Psoas muscle (tissue), 8 donors: ENCODE data around the gene GRID1. TPM values are rescaled to one million over a fixed set of nuclear protein-coding genes. Genes with fewer than 3 reads are reported as not detected.

Experiments
- ATAC-seq, 4 donors: fragments of 200-7000 bp; cut with Tn5 transposase; one replicate each; pipeline ENCODE4 v1.9.1; 2020; ENCODE audit warnings: moderate library complexity in 3 of 4, mild to moderate bottlenecking in 2 of 4
- DNase-seq, 2 donors: peaks; one replicate each; pipeline ENCODE4 v3.0.0-alpha.2; 2020
- H3K27ac ChIP-seq: fragments of 200-600 bp; one replicate; pipeline ENCODE4 v1.8.0; 2022
- H3K27me3 ChIP-seq, 3 donors: fragments of 200-600 bp in 1 of 3; one replicate each; pipeline versions ENCODE4 v1.6.1 to v1.8.0; 2013 to 2022; ENCODE audit warnings: low read length in 2 of 3, mild to moderate bottlenecking in 2 of 3, moderate library complexity in 1 of 3; ENCODE audit not compliant: insufficient read depth in 3 of 3
- H3K36me3 ChIP-seq, 2 donors: fragments of 200-600 bp in 1 of 2; one replicate each; pipeline versions ENCODE4 v1.6.1 to v1.8.0; 2013 to 2022; ENCODE audit warnings: low read depth in 1 of 2, mild to moderate bottlenecking in 1 of 2, moderate library complexity in 1 of 2; ENCODE audit not compliant: insufficient read depth in 1 of 2
- H3K4me1 ChIP-seq: fragments of 200-600 bp; one replicate; pipeline ENCODE4 v1.8.0; 2022
- H3K4me3 ChIP-seq: fragments of 200-600 bp; one replicate; pipeline ENCODE4 v1.8.0; 2022; ENCODE audit warnings: mild to moderate bottlenecking
- H3K9me3 ChIP-seq: fragments of 200-600 bp; one replicate; pipeline ENCODE4 v1.8.0; 2022
- CTCF ChIP-seq: fragments of 200-600 bp; IDR thresholded peaks from one replicate; pipeline ENCODE4 v1.8.0; 2022; ENCODE audit warnings: antibody characterized with exemption
- WGBS, 3 donors: extraction: QIAGEN DNeasy Blood & Tissue Kit; methylation state at CpG; one replicate each; pipeline versions ENCODE4 v1.1.6 to v1.1.7; 2013; 5-methylcytosine and 5-hydroxymethylcytosine counted together
- intact Hi-C, 2 donors: fragments of 100-400 bp; cut with DNase I; formaldehyde crosslinking; loops; one replicate each; pipeline versions ENCODE4 v1.11.0 to v1.14.2; 2022
- polyA plus RNA-seq, 3 donors: library from polyadenylated mRNA; stranded (reverse); fragments of 200-250 nt; gene quantifications; one replicate each; pipeline ENCODE4 v1.2.3, GENCODE V29; 2013
- total RNA-seq, 4 donors: library from RNA; stranded (reverse); fragmentation: NEBNext Ultra II Directional in 2 of 4; extraction: Animal tissue kit (Norgen Biotek cat#: 25700) in 2 of 4; gene quantifications; one replicate each; pipeline versions ENCODE4 v1.2.1 to v1.2.4, GENCODE V29; 2021 to 2023
- donor health status: healthy with polysubstance abuse.
- donor health status: DM: no; HTN: no; CAD: no; lungs with moderate emphysema.
- donor health status: Bipolar disorder and iron deficiency.
- donor health status: healthy.
- donor health status: DM: yes; HTN: yes; CAD: no.
- donor health status: DM: no; HTN: no; CAD: no.
- donor health status: DM: no; HTN: no; CAD: no.
- donor health status: DM: yes; HTN: yes; CAD: no.

The GRID1 gene
- total and polyA plus RNA-seq, 7 donors, result 0.17 to 0.56 (median 0.24) TPM

GRCh38 chr10:86344714-86345161, 21.9 kb downstream of the GRID1 start:
- no peak for ATAC-seq
- TF ChIP-seq CTCF, result no peak
- 43 to 45% (median 44%) methylated on average over 6 of the region's 6 CpGs for WGBS, 3 donors

DNA sequence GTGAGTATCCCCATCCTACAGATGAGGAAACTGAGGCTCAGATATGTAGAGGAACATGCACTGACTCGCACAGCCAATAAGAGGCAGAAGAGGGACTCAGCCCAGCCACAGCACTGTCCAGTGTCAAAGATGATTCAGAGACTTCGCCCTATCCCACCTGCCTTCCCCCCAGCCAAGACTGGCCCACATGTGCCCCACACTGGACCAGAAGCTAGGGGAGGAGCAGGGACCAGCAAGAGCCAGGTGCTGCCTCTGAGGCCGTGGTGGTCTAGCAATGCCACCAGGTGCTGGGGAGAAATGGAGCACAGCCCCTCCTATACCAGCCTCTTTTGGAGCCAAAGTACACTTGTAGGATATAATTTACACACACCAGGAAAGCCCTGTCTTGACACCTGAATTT, 22.3 kb downstream of the GRID1 start:
- Histone ChIP-seq H3K4me3 (no peak overlapping the region), H3K27me3 (peaks cover 0 to 9% (median 3%) of the 10 kb centered on the region in 3 donors), H3K36me3 (no peaks in the 10 kb centered on the region), H3K27ac (no peak overlapping the region), H3K4me1 (no peaks in the 10 kb centered on the region), H3K9me3 (no peaks in the 10 kb centered on the region)
- DNase-seq (no peak), ATAC-seq (no peak)
- TF ChIP-seq CTCF, result no peak
- 76 to 95% (median 85%) methylated on average over 3 of the region's 3 CpGs for WGBS, 3 donors
- intact Hi-C loops, result no loop called here

More at GRCh38 chr10:86344714-86345161, 21.9 kb downstream of the GRID1 start:
- DNase-seq, result no peak
- Histone ChIP-seq H3K27ac (no peak overlapping the region), H3K4me3 (no peak overlapping the region), H3K36me3 (no peaks in the 10 kb centered on the region), H3K9me3 (no peaks in the 10 kb centered on the region), H3K4me1 (no peaks in the 10 kb centered on the region), H3K27me3 (peaks cover 0 to 9% (median 3%) of the 10 kb centered on the region in 3 donors)
- intact Hi-C loops, result no loop called here

- no peak for DNase-seq
- Histone ChIP-seq H3K36me3 (no peaks in the 10 kb centered on the region), H3K27ac (no peak overlapping the region), H3K27me3 (peaks cover 0 to 9% (median 3%) of the 10 kb centered on the region in 3 donors), H3K9me3 (no peaks in the 10 kb centered on the region), H3K4me3 (no peak overlapping the region), H3K4me1 (no peaks in the 10 kb centered on the region)
- WGBS, 3 donors, result 61 to 71% (median 69%) methylated on average over 7 of the region's 7 CpGs
- intact Hi-C loops, result no loop called here
- ATAC-seq, result no peak
- TF ChIP-seq CTCF, result no peak
Measured at GRCh38 chr10:86343761-86344160, 22.8 kb downstream of the GRID1 start.

GRCh38 chr10:86342111-86342863, 24.3 kb downstream of the GRID1 start:
- WGBS, 3 donors, result 51 to 66% (median 53%) methylated on average over 11 of the region's 11 CpGs
- no peak for ATAC-seq
- DNase-seq, result no peak
- no peak overlapping the region for H3K27ac ChIP-seq
- TF ChIP-seq CTCF, result no peak
- peaks cover 0 to 9% (median 3%) of the 10 kb centered on the region in 3 donors for H3K27me3 ChIP-seq
- intact Hi-C loops, result no loop called here
- no peaks in the 10 kb centered on the region for H3K4me1 ChIP-seq
- H3K36me3 ChIP-seq, result no peaks in the 10 kb centered on the region
- no peaks in the 10 kb centered on the region for H3K9me3 ChIP-seq
- no peak overlapping the region for H3K4me3 ChIP-seq
